Smooth muscle cell (in vitro differentiated cells): Measurements from ENCODE around the gene DDX47. TPM values are rescaled to one million over a fixed set of nuclear protein-coding genes. Genes with fewer than 3 reads are reported as not detected.

Experiments
- DNase-seq: peaks from one replicate; lab custom pipeline; 2025; ENCODE audit not compliant: unreplicated experiment; lab: John Stamatoyannopoulos, UW
- H2AFZ ChIP-seq: fragments of 200-600 bp; sonication (generic); 2 replicates; pipeline ENCODE4 v1.6.0; 2016; ENCODE audit warnings: antibody characterized with exemption, low read depth, mild to moderate bottlenecking
- H3F3A ChIP-seq: fragments of 200-600 bp; sonication (generic); 2 replicates; pipeline ENCODE4 v1.6.0; 2017; ENCODE audit warnings: antibody characterized with exemption, low read depth
- H3K27ac ChIP-seq: fragments of 200-600 bp; sonication (generic); 2 replicates; pipeline ENCODE4 v1.5.1; 2016; ENCODE audit warnings: low read depth, mild to moderate bottlenecking
- H3K27me3 ChIP-seq: fragments of 200-600 bp; sonication (generic); 2 replicates; pipeline ENCODE4 v1.6.1; 2016; ENCODE audit warnings: low read depth, mild to moderate bottlenecking
- H3K36me3 ChIP-seq: fragments of 200-600 bp; sonication (generic); 2 replicates; pipeline ENCODE4 v1.5.1; 2016; ENCODE audit warnings: low read depth
- H3K4me1 ChIP-seq: fragments of 200-600 bp; sonication (generic); 2 replicates; pipeline ENCODE4 v1.5.1; 2016; ENCODE audit warnings: low read depth
- H3K4me2 ChIP-seq: fragments of 200-600 bp; sonication (generic); 2 replicates; pipeline ENCODE4 v1.6.0; 2016; ENCODE audit warnings: mild to moderate bottlenecking
- H3K4me3 ChIP-seq: fragments of 200-600 bp; sonication (generic); 2 replicates; pipeline ENCODE4 v1.5.1; 2016; ENCODE audit warnings: mild to moderate bottlenecking
- H3K79me2 ChIP-seq: fragments of 200-600 bp; sonication (generic); 2 replicates; pipeline ENCODE4 v1.6.0; 2016; ENCODE audit warnings: low read depth, mild to moderate bottlenecking
- H3K9ac ChIP-seq: fragments of 200-600 bp; sonication (generic); 2 replicates; pipeline ENCODE4 v1.6.0; 2016; ENCODE audit warnings: low read depth
- H3K9me3 ChIP-seq: fragments of 200-600 bp; sonication (generic); replicated peaks from 2 replicates; pipeline ENCODE4 v1.5.1; 2016; ENCODE audit warnings: low read depth
- H4K20me1 ChIP-seq: fragments of 200-600 bp; sonication (generic); 2 replicates; pipeline ENCODE4 v1.6.0; 2016; ENCODE audit warnings: low read depth
- WGBS: methylation state at CpG from one replicate; pipeline ENCODE4 v1.1.7; 2016; ENCODE audit warnings: low lambda C conversion rate; 5-methylcytosine and 5-hydroxymethylcytosine counted together
- polyA plus RNA-seq: library from polyadenylated mRNA; unstranded; fragments of >200 nt; fragmentation: Nextera tagmentation; extraction: Ambion mirVana; gene quantifications from 2 replicates; pipeline ENCODE4 v1.2.1, GENCODE V29; 2016
- total RNA-seq: library from RNA; depleted of rRNA; stranded (reverse); fragments of >200 nt; gene quantifications from 2 replicates; pipeline ENCODE4 v1.2.3, GENCODE V29; 2014
- TF ChIP-seq, protein P1 (sequence below): fragments of 200-600 bp; sonication (generic); IDR thresholded peaks from 2 replicates; pipeline ENCODE4 v1.5.1; 2017; ENCODE audit warnings: borderline replicate concordance, mild to moderate bottlenecking, antibody characterized with exemption; ENCODE audit not compliant: insufficient read depth, poor library complexity, severe bottlenecking

The DDX47 gene
- total and polyA plus RNA-seq, 2 experiments from 2014 or later: 61.8 to 95.6 TPM

DNA sequence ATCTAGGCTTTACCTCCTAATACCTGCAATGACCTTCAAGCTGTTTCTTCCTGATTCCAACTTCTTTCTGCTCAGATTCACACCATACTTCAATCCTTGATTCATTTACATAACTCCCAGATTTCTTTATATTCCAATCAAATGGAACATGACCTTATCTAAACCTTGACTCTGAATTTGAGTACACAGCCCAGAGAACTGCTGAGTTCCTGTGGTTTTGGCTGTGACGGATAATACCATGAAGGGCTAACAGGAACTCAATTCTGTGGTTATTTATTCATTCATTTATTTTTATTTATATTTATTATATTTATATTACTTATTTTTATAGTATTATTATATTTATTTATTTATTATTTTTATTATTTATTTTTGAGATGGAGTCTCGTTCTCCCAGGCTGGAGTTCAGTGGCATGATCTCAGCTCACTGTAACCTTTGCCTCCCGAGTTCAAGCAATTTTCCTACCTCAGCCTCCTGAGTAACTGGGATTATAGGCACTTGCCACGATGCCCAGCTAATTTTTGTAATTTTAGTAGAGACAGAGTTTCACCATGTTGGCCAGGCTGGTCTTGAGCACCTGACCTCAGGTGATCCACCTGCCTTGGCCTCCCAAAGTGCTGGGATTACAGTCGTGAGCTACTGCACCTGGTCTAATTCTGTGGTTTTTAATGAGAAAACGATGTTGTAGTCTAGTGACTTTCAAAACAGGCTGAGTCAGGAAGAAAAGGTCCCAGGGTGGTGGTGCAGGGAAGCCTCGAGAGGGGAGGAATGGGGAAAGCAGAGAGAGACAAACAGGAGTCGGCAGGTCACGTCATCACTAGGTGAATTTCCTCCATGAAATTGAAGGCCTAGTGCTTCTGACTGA lies 16.0 kb upstream of the DDX47 start:
- 84% methylated on average over 9 of the region's 9 CpGs for whole genome bisulfite sequencing
- no peak overlapping the region for H3K4me2 ChIP-seq
- DNase-seq: no peak

GRCh38 chr12:12797794-12798152 lies 15.4 kb upstream of the DDX47 start:
- Histone ChIP-seq H2AFZ (no peak overlapping the region), H3K9me3 (no peaks in the 10 kb centered on the region), H3F3A (no peaks in the 10 kb centered on the region), H3K4me3 (no peak overlapping the region), H3K4me2 (no peak overlapping the region), H3K4me1 (no peaks in the 10 kb centered on the region), H3K9ac (no peak overlapping the region), H3K27ac (no peak overlapping the region), H4K20me1 (no peaks in the 10 kb centered on the region), H3K79me2 (no peaks in the 10 kb centered on the region), H3K36me3 (no peaks in the 10 kb centered on the region), H3K27me3 (no peaks in the 10 kb centered on the region)
- no peak for DNase-seq
- TF ChIP-seq, protein P1, sequence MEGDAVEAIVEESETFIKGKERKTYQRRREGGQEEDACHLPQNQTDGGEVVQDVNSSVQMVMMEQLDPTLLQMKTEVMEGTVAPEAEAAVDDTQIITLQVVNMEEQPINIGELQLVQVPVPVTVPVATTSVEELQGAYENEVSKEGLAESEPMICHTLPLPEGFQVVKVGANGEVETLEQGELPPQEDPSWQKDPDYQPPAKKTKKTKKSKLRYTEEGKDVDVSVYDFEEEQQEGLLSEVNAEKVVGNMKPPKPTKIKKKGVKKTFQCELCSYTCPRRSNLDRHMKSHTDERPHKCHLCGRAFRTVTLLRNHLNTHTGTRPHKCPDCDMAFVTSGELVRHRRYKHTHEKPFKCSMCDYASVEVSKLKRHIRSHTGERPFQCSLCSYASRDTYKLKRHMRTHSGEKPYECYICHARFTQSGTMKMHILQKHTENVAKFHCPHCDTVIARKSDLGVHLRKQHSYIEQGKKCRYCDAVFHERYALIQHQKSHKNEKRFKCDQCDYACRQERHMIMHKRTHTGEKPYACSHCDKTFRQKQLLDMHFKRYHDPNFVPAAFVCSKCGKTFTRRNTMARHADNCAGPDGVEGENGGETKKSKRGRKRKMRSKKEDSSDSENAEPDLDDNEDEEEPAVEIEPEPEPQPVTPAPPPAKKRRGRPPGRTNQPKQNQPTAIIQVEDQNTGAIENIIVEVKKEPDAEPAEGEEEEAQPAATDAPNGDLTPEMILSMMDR: no peak
- 87% methylated on average over 3 of the region's 3 CpGs for WGBS

More for the DNA sequence above, 16.0 kb upstream of the DDX47 start:
- H3K79me2 ChIP-seq: no peaks in the 10 kb centered on the region
- H3K27ac ChIP-seq: no peak overlapping the region
- no peaks in the 10 kb centered on the region for H3K9me3 ChIP-seq
- H3K4me1 ChIP-seq: no peaks in the 10 kb centered on the region
- TF ChIP-seq, protein P1: no peak
- H3K4me3 ChIP-seq: no peak overlapping the region
- no peaks in the 10 kb centered on the region for H3F3A ChIP-seq
- H2AFZ ChIP-seq: no peak overlapping the region
- no peak overlapping the region for H3K9ac ChIP-seq
- H3K36me3 ChIP-seq: no peaks in the 10 kb centered on the region
- H3K27me3 ChIP-seq: no peaks in the 10 kb centered on the region
- H4K20me1 ChIP-seq: no peaks in the 10 kb centered on the region

GRCh38 chr12:12798480-12798879 lies 14.7 kb upstream of the DDX47 start:
- Histone ChIP-seq H3K4me1 (no peaks in the 10 kb centered on the region), H3K27ac (no peak overlapping the region), H3K4me3 (no peak overlapping the region), H3K27me3 (no peaks in the 10 kb centered on the region), H3K9me3 (no peaks in the 10 kb centered on the region), H3K9ac (no peak overlapping the region), H3F3A (no peaks in the 10 kb centered on the region), H3K36me3 (no peaks in the 10 kb centered on the region), H3K4me2 (no peak overlapping the region), H3K79me2 (no peaks in the 10 kb centered on the region), H2AFZ (no peak overlapping the region), H4K20me1 (no peaks in the 10 kb centered on the region)
- DNase-seq: no peak
- 74% methylated on average over 1 of the region's 1 CpG for WGBS
- TF ChIP-seq, protein P1: no peak
